HG03175 (cell line): ENCODE measurements around the gene MAPK7.

Experiments used
- ATAC-seq: cut with Tn5 transposase; IDR thresholded peaks from one replicate; pipeline ENCODE4 v1.9.1; 2021; ENCODE audit warnings: mild to moderate bottlenecking, moderate library complexity; ENCODE audit not compliant: unreplicated experiment

The MAPK7 gene

GRCh38 chr17:19392303-19392702, 14.0 kb downstream of the MAPK7 start:
- no peak for ATAC-seq

GRCh38 chr17:19397556-19398041, 19.3 kb downstream of the MAPK7 start:
- no peak for ATAC-seq

- ATAC-seq, result no peak
These were observed 20.2 kb downstream of the MAPK7 start for GRCh38 chr17:19398301-19399181.

GRCh38 chr17:19399750-19400450, 21.6 kb downstream of the MAPK7 start:
- no peak for ATAC-seq

- no peak for ATAC-seq
These were observed 23.2 kb downstream of the MAPK7 start for GRCh38 chr17:19401321-19402010.

- no peak for ATAC-seq
These were observed 23.9 kb downstream of the MAPK7 start for GRCh38 chr17:19402171-19402570.

- no peak for ATAC-seq
These were observed 24.7 kb downstream of the MAPK7 start for GRCh38 chr17:19403021-19403420.

GRCh38 chr17:19404264-19404663, 26.0 kb downstream of the MAPK7 start:
- no peak for ATAC-seq

GRCh38 chr17:19405114-19405513, 26.8 kb downstream of the MAPK7 start:
- no peak for ATAC-seq

GRCh38 chr17:19407601-19408345, 29.5 kb downstream of the MAPK7 start:
- no peak for ATAC-seq

- no peak for ATAC-seq
These were observed 30.0 kb downstream of the MAPK7 start for GRCh38 chr17:19408346-19408710.

GRCh38 chr17:19409066-19409465, 30.8 kb downstream of the MAPK7 start:
- ATAC-seq, result no peak

- no peak for ATAC-seq
These were observed 31.2 kb downstream of the MAPK7 start for GRCh38 chr17:19409509-19409908.

GRCh38 chr17:19410091-19410490, 31.8 kb downstream of the MAPK7 start:
- ATAC-seq, result no peak

- no peak for ATAC-seq
These were observed 32.8 kb downstream of the MAPK7 start, which contains the start of gene RNF112 for GRCh38 chr17:19410875-19411620. Gene RNF112, plus strand, starts transcription at chr17:19411232. Its CDS starts 177 bp downstream, at chr17:19411409.

- no peak for ATAC-seq
These were observed 33.3 kb downstream of the MAPK7 start for GRCh38 chr17:19411631-19412030.

GRCh38 chr17:19412510-19412909, 34.2 kb downstream of the MAPK7 start:
- ATAC-seq, result no peak

GRCh38 chr17:19412984-19413383, 34.7 kb downstream of the MAPK7 start:
- no peak for ATAC-seq

GRCh38 chr17:19413761-19414160, 35.5 kb downstream of the MAPK7 start:
- no peak for ATAC-seq
